HepG2 (cell line): ENCODE data around the gene RP2. TPM values are rescaled to one million over a fixed set of nuclear protein-coding genes. Genes with fewer than 3 reads are reported as not detected.
A peak's percentile ranks its signal among the peaks of the same experiment; 100 is the strongest.

ENCODE experiments used
- ARID2 ChIP-seq: sonication (generic); formaldehyde crosslinking; IDR thresholded peaks from 2 replicates; pipeline ENCODE4 v1.8.1; 2022; ENCODE audit warnings: mild to moderate bottlenecking, missing genetic modification reagents, borderline replicate concordance
- CC2D1A ChIP-seq: sonication (generic); formaldehyde crosslinking; IDR thresholded peaks from 2 replicates; pipeline ENCODE4 v1.8.1; 2023; ENCODE audit warnings: mild to moderate bottlenecking, missing genetic modification reagents
- KAT8 ChIP-seq: IDR thresholded peaks from 2 replicates; pipeline ENCODE4 v1.6.1; 2016; ENCODE audit warnings: missing genetic modification reagents, missing compliant biosample characterization
- LRRFIP1 ChIP-seq: sonication (generic); formaldehyde crosslinking; conservative IDR thresholded peaks from 2 replicates; pipeline ENCODE4 v1.4.0; 2020; ENCODE audit warnings: missing genetic modification reagents
- NFYC ChIP-seq: IDR thresholded peaks from 2 replicates; pipeline ENCODE4 v1.6.1; 2016; ENCODE audit warnings: missing genetic modification reagents, missing compliant biosample characterization
- TCF7 ChIP-seq: sonication (generic); IDR thresholded peaks from 2 replicates; pipeline ENCODE4 v1.6.1; 2016; ENCODE audit warnings: antibody characterized with exemption, low read depth
- ZBTB21 ChIP-seq: sonication (generic); formaldehyde crosslinking; IDR thresholded peaks from 2 replicates; pipeline ENCODE4 v1.4.0; 2020; ENCODE audit warnings: missing genetic modification reagents
- ZBTB42 ChIP-seq: sonication (generic); formaldehyde crosslinking; IDR thresholded peaks from 2 replicates; pipeline ENCODE4 v1.5.0; 2020; ENCODE audit warnings: mild to moderate bottlenecking, missing genetic modification reagents
- ZFP37 ChIP-seq: sonication (generic); formaldehyde crosslinking; IDR thresholded peaks from 2 replicates; pipeline ENCODE4 v1.4.0; 2020; ENCODE audit warnings: missing genetic modification reagents, borderline replicate concordance
- ZFX ChIP-seq: sonication (generic); formaldehyde crosslinking; IDR thresholded peaks from 2 replicates; pipeline ENCODE4 v1.4.0; 2020; ENCODE audit warnings: mild to moderate bottlenecking, low read depth, missing genetic modification reagents, moderate library complexity
- ZNF432 ChIP-seq: sonication (generic); formaldehyde crosslinking; IDR thresholded peaks from 2 replicates; pipeline ENCODE4 v1.5.0; 2020; ENCODE audit warnings: missing genetic modification reagents, mild to moderate bottlenecking, borderline replicate concordance
- ZNF800 ChIP-seq: sonication (generic); formaldehyde crosslinking; IDR thresholded peaks from 2 replicates; pipeline ENCODE4 v1.4.0; 2020; ENCODE audit warnings: missing genetic modification reagents
- ZSCAN9 ChIP-seq: IDR thresholded peaks from 2 replicates; pipeline ENCODE4 v1.6.1; 2016; ENCODE audit warnings: borderline replicate concordance
- polyA plus RNA-seq, 8 experiments: library from polyadenylated mRNA; depleted of rRNA in 3 of 8; stranded (reverse) in 7 of 8; unstranded in 1 of 8; fragments of >200 nt; fragmentation: Illumina TruSeq in 4 of 8; extraction: Trizol in 4 of 8; gene quantifications; 2 replicates each; pipeline versions ENCODE4 v1.2.1 to v1.2.3, GENCODE V29; 2011 to 2016; ENCODE audit warnings: low read depth in 4 of 8, missing spikeins in 1 of 8, mixed read lengths in 1 of 8; ENCODE audit not compliant: insufficient read depth in 1 of 8
- total RNA-seq, 5 experiments: library from RNA; depleted of rRNA; stranded (reverse); fragments of >200 nt; fragmentation: Illumina TruSeq; extraction: Trizol; gene quantifications; 2 replicates each; pipeline ENCODE4 v1.2.3, GENCODE V29; 2016; ENCODE audit warnings: low read depth in 1 of 5
- TF ChIP-seq, protein P1 (sequence below): sonication (generic); formaldehyde crosslinking; IDR thresholded peaks from 2 replicates; pipeline ENCODE4 v1.4.0; 2020; ENCODE audit warnings: missing genetic modification reagents
- TF ChIP-seq, protein P2 (sequence below): sonication (generic); formaldehyde crosslinking; IDR thresholded peaks from 2 replicates; pipeline ENCODE4 v1.4.0; 2020; ENCODE audit warnings: missing genetic modification reagents, borderline replicate concordance
- TF ChIP-seq, protein P3 (sequence below): sonication (generic); formaldehyde crosslinking; conservative IDR thresholded peaks from 2 replicates; pipeline ENCODE4 v1.8.0; 2022; ENCODE audit warnings: low read depth, missing genetic modification reagents

The RP2 gene
- total and polyA plus RNA-seq, 2 of the 13 experiments (the other 11 are each of a cell fraction or from before 2014, with no cell fraction given) = 5.0 to 9.9 TPM

GRCh38 chrX:46836701-46837557 is at the start of gene RP2 (continued):
- TF ChIP-seq, protein P1, sequence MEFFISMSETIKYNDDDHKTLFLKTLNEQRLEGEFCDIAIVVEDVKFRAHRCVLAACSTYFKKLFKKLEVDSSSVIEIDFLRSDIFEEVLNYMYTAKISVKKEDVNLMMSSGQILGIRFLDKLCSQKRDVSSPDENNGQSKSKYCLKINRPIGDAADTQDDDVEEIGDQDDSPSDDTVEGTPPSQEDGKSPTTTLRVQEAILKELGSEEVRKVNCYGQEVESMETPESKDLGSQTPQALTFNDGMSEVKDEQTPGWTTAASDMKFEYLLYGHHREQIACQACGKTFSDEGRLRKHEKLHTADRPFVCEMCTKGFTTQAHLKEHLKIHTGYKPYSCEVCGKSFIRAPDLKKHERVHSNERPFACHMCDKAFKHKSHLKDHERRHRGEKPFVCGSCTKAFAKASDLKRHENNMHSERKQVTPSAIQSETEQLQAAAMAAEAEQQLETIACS (CRISPR knock-in tag) = no peak
- no peak for TF ChIP-seq ZNF432 (CRISPR knock-in tag)
- no peak for TF ChIP-seq LRRFIP1 (CRISPR knock-in tag)
- TF ChIP-seq NFYC (CRISPR knock-in tag) = peak; percentile 89
- peak; percentile 72; the same call in 1 of the 2 replicates for TF ChIP-seq ZFX
- TF ChIP-seq KAT8 (CRISPR knock-in tag) = peak; percentile 57; the same call in 1 of the 2 replicates
- no peak for TF ChIP-seq ZBTB42 (CRISPR knock-in tag)
- no peak for TF ChIP-seq ARID2 (CRISPR knock-in tag)
- TF ChIP-seq ZFP37 (CRISPR knock-in tag) = no peak
- no peak for TF ChIP-seq ZNF800
- 0 out of 2 replicates have a peak, but pooled peaks have one; percentile 54 for TF ChIP-seq ZSCAN9 (CRISPR knock-in tag)
- no peak for TF ChIP-seq TCF7
- TF ChIP-seq, protein P2, sequence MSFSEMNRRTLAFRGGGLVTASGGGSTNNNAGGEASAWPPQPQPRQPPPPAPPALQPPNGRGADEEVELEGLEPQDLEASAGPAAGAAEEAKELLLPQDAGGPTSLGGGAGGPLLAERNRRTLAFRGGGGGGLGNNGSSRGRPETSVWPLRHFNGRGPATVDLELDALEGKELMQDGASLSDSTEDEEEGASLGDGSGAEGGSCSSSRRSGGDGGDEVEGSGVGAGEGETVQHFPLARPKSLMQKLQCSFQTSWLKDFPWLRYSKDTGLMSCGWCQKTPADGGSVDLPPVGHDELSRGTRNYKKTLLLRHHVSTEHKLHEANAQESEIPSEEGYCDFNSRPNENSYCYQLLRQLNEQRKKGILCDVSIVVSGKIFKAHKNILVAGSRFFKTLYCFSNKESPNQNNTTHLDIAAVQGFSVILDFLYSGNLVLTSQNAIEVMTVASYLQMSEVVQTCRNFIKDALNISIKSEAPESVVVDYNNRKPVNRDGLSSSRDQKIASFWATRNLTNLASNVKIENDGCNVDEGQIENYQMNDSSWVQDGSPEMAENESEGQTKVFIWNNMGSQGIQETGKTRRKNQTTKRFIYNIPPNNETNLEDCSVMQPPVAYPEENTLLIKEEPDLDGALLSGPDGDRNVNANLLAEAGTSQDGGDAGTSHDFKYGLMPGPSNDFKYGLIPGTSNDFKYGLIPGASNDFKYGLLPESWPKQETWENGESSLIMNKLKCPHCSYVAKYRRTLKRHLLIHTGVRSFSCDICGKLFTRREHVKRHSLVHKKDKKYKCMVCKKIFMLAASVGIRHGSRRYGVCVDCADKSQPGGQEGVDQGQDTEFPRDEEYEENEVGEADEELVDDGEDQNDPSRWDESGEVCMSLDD = 0 out of 2 replicates have a peak, but pooled peaks have one; percentile 16
- no peak for TF ChIP-seq CC2D1A (CRISPR knock-in tag)
- TF ChIP-seq ZBTB21 (CRISPR knock-in tag) = no peak
- TF ChIP-seq, protein P3, sequence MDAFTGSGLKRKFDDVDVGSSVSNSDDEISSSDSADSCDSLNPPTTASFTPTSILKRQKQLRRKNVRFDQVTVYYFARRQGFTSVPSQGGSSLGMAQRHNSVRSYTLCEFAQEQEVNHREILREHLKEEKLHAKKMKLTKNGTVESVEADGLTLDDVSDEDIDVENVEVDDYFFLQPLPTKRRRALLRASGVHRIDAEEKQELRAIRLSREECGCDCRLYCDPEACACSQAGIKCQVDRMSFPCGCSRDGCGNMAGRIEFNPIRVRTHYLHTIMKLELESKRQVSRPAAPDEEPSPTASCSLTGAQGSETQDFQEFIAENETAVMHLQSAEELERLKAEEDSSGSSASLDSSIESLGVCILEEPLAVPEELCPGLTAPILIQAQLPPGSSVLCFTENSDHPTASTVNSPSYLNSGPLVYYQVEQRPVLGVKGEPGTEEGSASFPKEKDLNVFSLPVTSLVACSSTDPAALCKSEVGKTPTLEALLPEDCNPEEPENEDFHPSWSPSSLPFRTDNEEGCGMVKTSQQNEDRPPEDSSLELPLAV = no peak
